Spleen (tissue), 7 donors: ENCODE measurements around the gene MAN2A2.

Experiments used
- POLR2A ChIP-seq, 3 donors: fragments of 450-650 bp; IDR thresholded peaks; one replicate each; pipeline ENCODE4 v1.5.1; 2017; ENCODE audit warnings: antibody characterized with exemption in 3 of 3, mild to moderate bottlenecking in 1 of 3
- POLR2AphosphoS5 ChIP-seq, 3 donors: sonication (generic); formaldehyde crosslinking; IDR thresholded peaks; one replicate each; pipeline ENCODE4 v1.5.1; 2017; ENCODE audit warnings: antibody characterized with exemption in 3 of 3
- TF ChIP-seq, protein P1 (sequence below), 11 experiments: fragments of 200-600 bp in 7 of 11; fragments of 450-650 bp in 4 of 11; sonication (generic) in 4 of 11; IDR thresholded peaks in 8 of 11; conservative IDR thresholded peaks in 3 of 11; 1 replicate in 7 of 11; 2 replicates in 4 of 11; pipeline versions ENCODE4 v1.4.0 to v1.8.0; 2016 to 2021; ENCODE audit warnings: antibody characterized with exemption in 11 of 11, inconsistent platforms in 4 of 11, mild to moderate bottlenecking in 1 of 11
- donor health status: DM: no; HTN: no; CAD: no; lungs with moderate emphysema.
- donor health status: DM: no; HTN: no; CAD: no.
- donor health status: DM: no; HTN: no; CAD: no.

DNA sequence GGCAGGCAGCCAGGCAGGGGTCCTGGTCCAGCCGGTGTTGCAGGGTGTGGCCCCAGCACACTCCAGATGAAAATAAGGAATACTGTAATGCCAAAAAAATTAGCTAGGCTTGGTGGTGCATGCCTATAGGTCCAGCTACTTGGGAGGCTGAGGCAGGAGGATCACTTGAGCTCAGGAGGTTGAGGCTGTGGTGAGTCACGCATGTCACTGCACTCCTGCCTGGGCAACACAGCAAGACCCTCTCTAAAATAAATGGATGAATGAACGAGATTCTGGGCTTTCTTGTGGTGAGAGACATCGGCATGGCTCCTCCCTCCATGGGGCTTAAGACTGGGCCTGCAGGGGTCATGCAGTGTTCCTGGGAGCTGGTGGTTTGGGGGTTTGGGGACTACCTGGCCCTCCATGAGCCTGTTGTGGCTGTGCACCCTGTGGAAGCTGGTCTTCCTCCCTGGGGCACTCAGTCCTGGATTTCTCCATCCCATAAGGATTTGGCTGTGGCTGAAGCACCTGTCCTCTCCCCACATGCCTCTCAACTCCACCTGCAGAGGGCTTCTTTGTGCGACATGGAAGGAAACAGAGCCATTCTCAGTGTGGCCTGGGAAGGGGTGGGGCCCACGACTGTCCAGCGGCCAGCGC lies 44.0 kb downstream of the MAN2A2 start:
- TF ChIP-seq, protein P1, sequence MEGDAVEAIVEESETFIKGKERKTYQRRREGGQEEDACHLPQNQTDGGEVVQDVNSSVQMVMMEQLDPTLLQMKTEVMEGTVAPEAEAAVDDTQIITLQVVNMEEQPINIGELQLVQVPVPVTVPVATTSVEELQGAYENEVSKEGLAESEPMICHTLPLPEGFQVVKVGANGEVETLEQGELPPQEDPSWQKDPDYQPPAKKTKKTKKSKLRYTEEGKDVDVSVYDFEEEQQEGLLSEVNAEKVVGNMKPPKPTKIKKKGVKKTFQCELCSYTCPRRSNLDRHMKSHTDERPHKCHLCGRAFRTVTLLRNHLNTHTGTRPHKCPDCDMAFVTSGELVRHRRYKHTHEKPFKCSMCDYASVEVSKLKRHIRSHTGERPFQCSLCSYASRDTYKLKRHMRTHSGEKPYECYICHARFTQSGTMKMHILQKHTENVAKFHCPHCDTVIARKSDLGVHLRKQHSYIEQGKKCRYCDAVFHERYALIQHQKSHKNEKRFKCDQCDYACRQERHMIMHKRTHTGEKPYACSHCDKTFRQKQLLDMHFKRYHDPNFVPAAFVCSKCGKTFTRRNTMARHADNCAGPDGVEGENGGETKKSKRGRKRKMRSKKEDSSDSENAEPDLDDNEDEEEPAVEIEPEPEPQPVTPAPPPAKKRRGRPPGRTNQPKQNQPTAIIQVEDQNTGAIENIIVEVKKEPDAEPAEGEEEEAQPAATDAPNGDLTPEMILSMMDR (IDR thresholded peaks at IDR 0.05 in 8 of 11, conservative IDR thresholded peaks at IDR 0.05 in 3 of 11) = no peak
- no peak for TF ChIP-seq POLR2AphosphoS5 (IDR thresholded peaks at IDR 0.05)
- no peak for TF ChIP-seq POLR2A (IDR thresholded peaks at IDR 0.05)
